ENCODE results near the gene IL1R2. TPM values are rescaled to one million over a fixed set of nuclear protein-coding genes. Genes with fewer than 3 reads are reported as not detected.
A peak's percentile ranks its signal among the peaks of the same experiment; 100 is the strongest.

IL1R2 gene
- total and polyA plus RNA-seq, 9 of the 15 experiments (the other 6 are each of a cell fraction or from before 2014, with no cell fraction given): 0.13 TPM; not detected in 8

DNA sequence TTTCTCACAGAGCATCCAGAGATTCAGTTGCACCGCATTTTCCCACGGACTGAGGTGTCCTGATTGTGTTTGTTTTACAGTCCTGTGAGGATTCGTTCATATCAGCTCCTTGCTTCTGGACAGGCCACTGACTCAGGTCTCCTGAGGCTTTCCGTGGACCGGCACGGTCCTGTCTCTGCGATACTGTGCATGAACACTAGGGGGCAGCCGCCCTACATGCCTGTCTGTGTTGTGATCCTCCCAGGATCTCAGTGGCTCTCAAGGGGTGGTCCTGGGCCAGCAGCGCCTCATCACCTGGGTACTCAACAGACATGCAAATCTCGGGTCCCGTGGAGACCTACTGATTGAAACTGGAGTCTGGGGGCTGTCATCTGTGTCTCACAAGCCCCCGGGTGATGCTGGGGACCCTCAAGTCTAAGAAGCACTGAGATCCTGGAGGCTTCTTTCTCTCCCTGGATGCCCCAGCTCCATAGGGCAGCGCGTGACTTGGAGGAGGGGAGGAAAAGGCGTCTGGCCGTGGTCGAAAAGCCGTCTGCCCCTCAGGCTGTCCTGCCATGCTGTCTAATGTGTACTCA is 28.9 kb downstream of the IL1R2 start (continued):
- TF ChIP-seq KAT8 (IDR thresholded peaks at IDR 0.05; ENCODE audit: low read depth) (no peak), ZNF77 (CRISPR knock-in tag; IDR thresholded peaks at IDR 0.05) (no peak), MTA3 (IDR thresholded peaks at IDR 0.05; ENCODE audit: borderline replicate concordance) (no peak), ZNF778 (CRISPR knock-in tag; IDR thresholded peaks at IDR 0.05) (no peak), XRCC4 (IDR thresholded peaks at IDR 0.05; ENCODE audit: extremely low read depth, insufficient read depth, insufficient read length) (no peak), POLR2H (tag; IDR thresholded peaks at IDR 0.05; ENCODE audit: low read depth) (no peak), SMARCC2 (IDR thresholded peaks at IDR 0.05; ENCODE audit: low read depth) (no peak), MBD2 (IDR thresholded peaks at IDR 0.05; ENCODE audit: borderline replicate concordance, low read depth) (no peak), TGIF2 (CRISPR knock-in tag; IDR thresholded peaks at IDR 0.05) (no peak), GATA2 (CRISPR knock-in tag; IDR thresholded peaks at IDR 0.05) (0 out of 2 replicates have a peak, but pooled peaks have one; percentile 19), ZNF134 (CRISPR knock-in tag; conservative IDR thresholded peaks at IDR 0.05) (no peak), ZNF175 (CRISPR knock-in tag; IDR thresholded peaks at IDR 0.05; ENCODE audit: low read depth) (no peak), ZNF75A (CRISPR knock-in tag; IDR thresholded peaks at IDR 0.05) (no peak), TCF7L2 (IDR thresholded peaks at IDR 0.05; ENCODE audit: low read depth, low read length) (no peak; the same call in 1 of the 2 replicates), POLR2AphosphoS5 (IDR thresholded peaks at IDR 0.05; ENCODE audit: control insufficient read depth, insufficient read depth, low read depth, low read length) (no peak), PPARD (CRISPR knock-in tag; IDR thresholded peaks at IDR 0.05) (no peak), PHF21A (IDR thresholded peaks at IDR 0.05; ENCODE audit: borderline replicate concordance, low read depth) (peak; percentile 83), ETV5 (CRISPR knock-in tag; IDR thresholded peaks at IDR 0.05; ENCODE audit: low read depth) (no peak), SIX5 (IDR thresholded peaks at IDR 0.05; ENCODE audit: borderline replicate concordance in 1 of 2, insufficient read depth in 1 of 2, low read depth in 1 of 2, low read length in 2 of 2) (no peak)
- TF ChIP-seq, protein P1, sequence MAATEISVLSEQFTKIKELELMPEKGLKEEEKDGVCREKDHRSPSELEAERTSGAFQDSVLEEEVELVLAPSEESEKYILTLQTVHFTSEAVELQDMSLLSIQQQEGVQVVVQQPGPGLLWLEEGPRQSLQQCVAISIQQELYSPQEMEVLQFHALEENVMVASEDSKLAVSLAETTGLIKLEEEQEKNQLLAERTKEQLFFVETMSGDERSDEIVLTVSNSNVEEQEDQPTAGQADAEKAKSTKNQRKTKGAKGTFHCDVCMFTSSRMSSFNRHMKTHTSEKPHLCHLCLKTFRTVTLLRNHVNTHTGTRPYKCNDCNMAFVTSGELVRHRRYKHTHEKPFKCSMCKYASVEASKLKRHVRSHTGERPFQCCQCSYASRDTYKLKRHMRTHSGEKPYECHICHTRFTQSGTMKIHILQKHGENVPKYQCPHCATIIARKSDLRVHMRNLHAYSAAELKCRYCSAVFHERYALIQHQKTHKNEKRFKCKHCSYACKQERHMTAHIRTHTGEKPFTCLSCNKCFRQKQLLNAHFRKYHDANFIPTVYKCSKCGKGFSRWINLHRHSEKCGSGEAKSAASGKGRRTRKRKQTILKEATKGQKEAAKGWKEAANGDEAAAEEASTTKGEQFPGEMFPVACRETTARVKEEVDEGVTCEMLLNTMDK (IDR thresholded peaks at IDR 0.05; ENCODE audit: borderline replicate concordance, insufficient read depth, low read depth, low read length, poor library complexity, severe bottlenecking): no peak
- TF ChIP-seq, protein P2, sequence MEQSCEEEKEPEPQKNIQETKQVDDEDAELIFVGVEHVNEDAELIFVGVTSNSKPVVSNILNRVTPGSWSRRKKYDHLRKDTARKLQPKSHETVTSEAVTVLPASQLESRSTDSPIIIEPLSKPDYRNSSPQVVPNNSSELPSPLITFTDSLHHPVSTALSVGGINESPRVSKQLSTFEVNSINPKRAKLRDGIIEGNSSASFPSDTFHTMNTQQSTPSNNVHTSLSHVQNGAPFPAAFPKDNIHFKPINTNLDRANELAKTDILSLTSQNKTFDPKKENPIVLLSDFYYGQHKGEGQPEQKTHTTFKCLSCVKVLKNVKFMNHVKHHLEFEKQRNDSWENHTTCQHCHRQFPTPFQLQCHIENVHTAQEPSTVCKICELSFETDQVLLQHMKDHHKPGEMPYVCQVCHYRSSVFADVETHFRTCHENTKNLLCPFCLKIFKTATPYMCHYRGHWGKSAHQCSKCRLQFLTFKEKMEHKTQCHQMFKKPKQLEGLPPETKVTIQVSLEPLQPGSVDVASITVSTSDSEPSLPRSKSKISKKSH (CRISPR knock-in tag; IDR thresholded peaks at IDR 0.05): no peak
- TF ChIP-seq, protein P3, sequence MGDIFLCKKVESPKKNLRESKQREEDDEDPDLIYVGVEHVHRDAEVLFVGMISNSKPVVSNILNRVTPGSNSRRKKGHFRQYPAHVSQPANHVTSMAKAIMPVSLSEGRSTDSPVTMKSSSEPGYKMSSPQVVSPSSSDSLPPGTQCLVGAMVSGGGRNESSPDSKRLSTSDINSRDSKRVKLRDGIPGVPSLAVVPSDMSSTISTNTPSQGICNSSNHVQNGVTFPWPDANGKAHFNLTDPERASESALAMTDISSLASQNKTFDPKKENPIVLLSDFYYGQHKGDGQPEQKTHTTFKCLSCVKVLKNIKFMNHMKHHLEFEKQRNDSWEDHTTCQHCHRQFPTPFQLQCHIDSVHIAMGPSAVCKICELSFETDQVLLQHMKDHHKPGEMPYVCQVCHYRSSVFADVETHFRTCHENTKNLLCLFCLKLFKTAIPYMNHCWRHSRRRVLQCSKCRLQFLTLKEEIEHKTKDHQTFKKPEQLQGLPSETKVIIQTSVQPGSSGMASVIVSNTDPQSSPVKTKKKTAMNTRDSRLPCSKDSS (IDR thresholded peaks at IDR 0.05; ENCODE audit: low read depth, partially characterized antibody): no peak
- TF ChIP-seq, protein P4, sequence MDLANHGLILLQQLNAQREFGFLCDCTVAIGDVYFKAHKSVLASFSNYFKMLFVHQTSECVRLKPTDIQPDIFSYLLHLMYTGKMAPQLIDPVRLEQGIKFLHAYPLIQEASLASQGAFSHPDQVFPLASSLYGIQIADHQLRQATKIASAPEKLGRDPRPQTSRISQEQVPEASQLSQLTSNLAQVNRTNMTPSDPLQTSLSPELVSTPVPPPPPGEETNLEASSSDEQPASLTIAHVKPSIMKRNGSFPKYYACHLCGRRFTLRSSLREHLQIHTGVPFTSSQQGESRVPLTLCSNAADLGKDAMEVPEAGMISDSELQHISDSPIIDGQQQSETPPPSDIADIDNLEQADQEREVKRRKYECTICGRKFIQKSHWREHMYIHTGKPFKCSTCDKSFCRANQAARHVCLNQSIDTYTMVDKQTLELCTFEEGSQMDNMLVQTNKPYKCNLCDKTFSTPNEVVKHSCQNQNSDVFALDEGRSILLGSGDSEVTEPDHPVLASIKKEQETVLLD (IDR thresholded peaks at IDR 0.05): no peak

Measured in K562 (cell line).